ENCODE results near the gene ING3. TPM values are rescaled to one million over a fixed set of nuclear protein-coding genes. Genes with fewer than 3 reads are reported as not detected.
A peak's percentile ranks its signal among the peaks of the same experiment; 100 is the strongest.

The ING3 gene
- total and polyA plus RNA-seq, 2 donors: 11.3 to 38.2 TPM

DNA sequence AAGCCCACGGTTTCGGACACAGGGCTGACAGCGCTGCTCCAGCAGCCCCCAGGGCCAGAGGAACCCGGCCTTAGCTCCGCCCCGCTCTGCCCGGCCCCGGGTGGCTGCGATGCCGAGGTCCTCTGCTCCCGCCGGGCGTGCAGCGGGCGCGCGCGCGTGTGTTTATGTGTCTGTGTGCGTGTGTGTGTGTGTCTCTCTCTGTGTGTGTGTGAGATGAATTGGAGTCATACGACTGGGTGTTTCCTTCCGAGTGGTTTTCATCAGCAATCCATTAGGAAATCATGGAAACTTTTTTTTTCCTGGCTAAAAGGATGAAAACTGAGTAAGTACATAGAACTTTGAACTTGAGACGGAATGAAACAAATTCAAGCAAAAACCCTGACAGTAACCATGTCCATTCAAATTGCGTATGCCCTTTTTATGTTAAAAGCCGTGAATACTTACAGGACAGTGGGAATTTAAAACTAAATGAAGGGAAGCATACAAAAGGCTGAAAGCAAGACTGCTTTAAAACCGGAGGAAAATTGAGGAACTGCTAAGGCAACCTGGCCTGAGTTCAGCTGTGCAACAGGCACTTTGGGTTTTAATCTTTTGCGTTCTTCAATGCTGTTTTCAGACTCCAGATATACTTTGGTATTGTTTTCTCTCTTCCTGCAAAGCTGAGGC lies 38.1 kb downstream of the ING3 start, which contains the start of gene CPED1:
TSS of gene CPED1 (plus strand) at position 121 of the 666 bp plus-strand sequence. CDS start 911 bp downstream, outside the sequence.
- Histone ChIP-seq H3K36me3 (ENCODE audit: insufficient read depth) (no peaks in the 10 kb centered on the region), H3K27ac (ENCODE audit: low read depth) (peak within 1 kb of the TSS; percentile 62), H3K4me1 (ENCODE audit: insufficient read depth) (no peaks in the 10 kb centered on the region), H3K4me3 (ENCODE audit: low read depth, low read length) (peak within 1 kb of the TSS; percentile 41)
- under 1% methylated on average over 27 of the region's 27 CpGs for WGBS
- DNase-seq (ENCODE audit: extremely low spot score): no peak

DNA sequence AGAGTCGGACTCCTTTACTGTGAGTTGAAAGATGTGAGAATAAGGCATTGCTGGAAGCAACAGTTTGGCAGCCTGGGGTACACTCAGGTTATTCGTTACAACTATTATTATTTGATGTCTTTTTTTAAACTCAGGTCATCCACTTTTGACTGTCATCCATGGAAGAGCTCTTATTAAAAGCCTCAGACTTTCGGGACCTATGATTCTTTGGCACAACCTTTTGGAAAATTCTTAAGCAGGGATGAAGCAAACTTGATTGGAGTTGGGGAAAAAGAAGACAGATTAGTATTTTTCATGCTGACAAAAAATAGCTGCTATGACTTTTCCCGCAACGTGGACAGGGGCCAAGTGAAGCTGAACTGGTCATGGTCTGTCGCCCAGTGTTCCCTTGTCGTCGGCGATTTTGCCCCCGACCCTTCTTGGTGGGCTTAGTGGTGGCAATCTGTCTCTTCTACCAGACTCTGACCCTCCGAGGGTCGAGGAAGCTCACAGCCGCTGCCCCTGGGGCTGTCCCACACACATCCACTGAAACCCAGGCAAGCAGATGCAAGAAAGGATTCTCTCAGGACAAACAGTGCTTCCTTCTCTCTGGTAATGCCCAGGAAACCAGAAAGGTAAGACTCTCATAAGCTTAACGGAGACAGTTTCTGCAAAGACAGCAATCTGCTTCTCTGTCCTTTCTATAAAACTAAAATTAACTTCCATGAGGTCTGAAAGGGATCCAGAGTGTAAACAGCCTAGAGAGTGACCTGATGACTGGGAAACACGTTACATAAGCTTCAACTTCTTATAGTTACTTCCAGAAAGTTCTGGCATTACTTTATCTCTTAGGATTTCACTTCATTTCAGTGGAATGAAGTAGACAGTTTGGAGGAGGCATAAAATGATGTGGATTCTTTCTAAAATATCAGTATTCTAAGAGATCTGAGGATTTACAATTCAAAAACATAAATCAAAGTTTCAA lies 39.0 kb downstream of the ING3 start:
- H3K27ac ChIP-seq (ENCODE audit: low read depth): peak overlapping the region; percentile 43
- peak overlapping the region; percentile 41 for H3K4me3 ChIP-seq (ENCODE audit: low read depth, low read length)
- no peaks in the 10 kb centered on the region for H3K36me3 ChIP-seq (ENCODE audit: insufficient read depth)
- WGBS: 12% methylated on average over 15 of the region's 15 CpGs
- DNase-seq (ENCODE audit: extremely low spot score): no peak
- H3K4me1 ChIP-seq (ENCODE audit: insufficient read depth): no peaks in the 10 kb centered on the region

DNA sequence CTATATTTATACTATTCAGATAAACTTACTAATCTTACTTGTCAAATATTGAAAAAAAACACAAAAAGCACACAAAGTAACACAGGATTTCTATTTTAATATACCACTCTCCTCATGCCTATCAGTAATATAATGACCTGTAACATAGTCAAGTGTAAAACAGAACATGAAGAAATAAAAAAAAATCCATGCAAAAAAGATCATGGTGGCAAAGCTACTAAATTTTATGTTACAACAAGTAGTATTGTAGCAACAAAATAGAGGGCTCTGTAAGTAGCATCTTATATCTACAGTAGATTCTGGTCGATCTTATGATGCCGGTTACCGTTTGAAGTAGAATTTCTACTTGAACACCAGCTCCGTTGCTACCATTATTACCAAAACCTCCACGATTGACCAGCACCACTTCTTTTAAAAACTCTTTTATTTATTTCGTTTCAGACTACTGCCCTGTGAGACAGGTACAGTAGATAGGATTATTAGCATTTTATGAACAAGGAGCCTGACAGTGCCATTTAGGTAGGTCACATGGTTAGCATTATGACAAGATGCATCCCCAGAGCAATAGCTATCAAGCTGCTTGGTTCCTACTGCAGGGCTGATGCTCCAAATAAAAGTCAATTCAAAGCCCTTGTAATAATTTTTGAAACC lies 40.0 kb downstream of the ING3 start:
- Histone ChIP-seq H3K4me1 (ENCODE audit: insufficient read depth) (no peaks in the 10 kb centered on the region), H3K4me3 (ENCODE audit: low read depth, low read length) (peak overlapping the region; percentile 37), H3K27ac (ENCODE audit: low read depth) (peak overlapping the region; percentile 57), H3K36me3 (ENCODE audit: insufficient read depth) (no peaks in the 10 kb centered on the region)
- WGBS: 33% methylated on average over 6 of the region's 6 CpGs
- no peak for DNase-seq (ENCODE audit: extremely low spot score)

DNA sequence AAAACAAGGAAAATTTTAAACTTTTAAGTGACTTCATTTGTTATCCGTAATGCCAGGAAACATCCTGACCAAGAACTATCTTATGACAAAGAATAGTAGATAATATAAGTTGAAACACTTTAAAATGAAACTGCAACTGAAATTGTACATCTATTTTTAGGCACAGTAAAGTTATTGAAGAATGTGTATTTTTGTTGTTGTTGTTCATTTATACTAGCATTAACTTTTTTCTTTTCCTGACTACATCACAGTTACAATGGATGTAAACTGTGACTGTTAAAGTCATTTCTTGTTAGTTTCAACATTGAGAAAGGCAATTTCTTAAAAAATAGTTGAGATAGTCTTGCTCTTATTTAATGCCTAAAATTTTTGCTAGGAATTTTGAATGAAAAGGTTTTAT lies 40.6 kb downstream of the ING3 start:
- 21% methylated on average over 1 of the region's 1 CpG for WGBS
- Histone ChIP-seq H3K4me1 (ENCODE audit: insufficient read depth) (no peaks in the 10 kb centered on the region), H3K27ac (ENCODE audit: low read depth) (no peak overlapping the region), H3K4me3 (ENCODE audit: low read depth, low read length) (peak overlapping the region; percentile 37), H3K36me3 (ENCODE audit: insufficient read depth) (no peaks in the 10 kb centered on the region)
- DNase-seq (ENCODE audit: extremely low spot score): no peak

DNA sequence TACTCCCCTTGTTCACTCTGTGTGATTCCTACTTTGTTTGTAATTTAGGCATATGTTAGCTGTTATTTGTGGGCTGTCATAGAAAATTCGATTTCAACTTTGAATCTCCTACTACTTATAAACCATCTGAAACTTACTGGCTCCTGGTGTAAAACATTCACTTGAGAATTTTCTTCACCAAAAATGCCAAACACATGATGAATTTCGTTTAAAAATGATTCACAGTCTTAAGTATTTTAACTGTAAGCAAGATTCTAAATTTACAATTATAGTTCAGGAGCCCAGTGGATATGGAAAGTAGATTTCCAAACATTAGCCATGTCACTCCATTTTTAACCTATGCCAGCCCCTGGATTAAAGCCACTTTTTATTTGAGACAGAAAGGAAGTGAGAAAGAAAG lies 41.0 kb downstream of the ING3 start:
- no peak for DNase-seq (ENCODE audit: extremely low spot score)
- H3K4me1 ChIP-seq (ENCODE audit: insufficient read depth): no peaks in the 10 kb centered on the region
- no peak overlapping the region for H3K27ac ChIP-seq (ENCODE audit: low read depth)
- 17% methylated on average over 2 of the region's 2 CpGs for WGBS
- peak overlapping the region; percentile 18 for H3K4me3 ChIP-seq (ENCODE audit: low read depth, low read length)
- H3K36me3 ChIP-seq (ENCODE audit: insufficient read depth): no peaks in the 10 kb centered on the region

DNA sequence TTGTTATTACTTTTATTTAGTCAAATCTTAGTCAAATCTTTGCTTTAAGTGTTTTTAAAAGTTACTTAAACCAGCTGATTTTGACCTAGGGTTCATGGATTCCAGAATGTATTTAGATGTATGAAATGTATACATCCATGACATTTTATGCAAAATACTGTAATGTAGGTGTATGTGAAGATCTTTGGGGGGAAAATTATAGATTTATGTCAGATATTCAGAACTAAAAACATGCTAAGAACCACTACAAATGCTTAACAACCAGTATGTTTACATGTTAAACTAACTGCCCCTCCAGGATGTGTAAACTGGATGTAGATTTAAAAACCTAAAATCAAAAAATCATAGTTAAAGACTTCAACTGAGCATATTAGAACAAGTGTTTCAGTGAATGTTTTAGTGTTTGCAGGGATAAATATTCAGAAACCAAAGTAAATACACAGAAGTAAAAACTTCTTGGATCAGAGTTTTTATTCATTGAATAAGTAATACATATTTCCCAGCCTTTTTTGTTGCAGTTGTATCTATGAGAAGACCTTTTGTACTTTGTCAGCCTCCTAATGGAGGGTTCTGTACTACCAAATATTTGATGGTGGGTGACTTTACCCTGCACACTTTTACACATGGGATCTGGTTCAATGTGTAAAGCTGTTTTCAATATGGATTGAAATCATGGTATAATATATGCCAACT lies 41.8 kb downstream of the ING3 start:
- Histone ChIP-seq H3K27ac (ENCODE audit: low read depth) (no peak overlapping the region), H3K36me3 (ENCODE audit: insufficient read depth) (no peaks in the 10 kb centered on the region), H3K4me1 (ENCODE audit: insufficient read depth) (no peaks in the 10 kb centered on the region), H3K4me3 (ENCODE audit: low read depth, low read length) (no peak overlapping the region)
- no peak for DNase-seq (ENCODE audit: extremely low spot score)

DNA sequence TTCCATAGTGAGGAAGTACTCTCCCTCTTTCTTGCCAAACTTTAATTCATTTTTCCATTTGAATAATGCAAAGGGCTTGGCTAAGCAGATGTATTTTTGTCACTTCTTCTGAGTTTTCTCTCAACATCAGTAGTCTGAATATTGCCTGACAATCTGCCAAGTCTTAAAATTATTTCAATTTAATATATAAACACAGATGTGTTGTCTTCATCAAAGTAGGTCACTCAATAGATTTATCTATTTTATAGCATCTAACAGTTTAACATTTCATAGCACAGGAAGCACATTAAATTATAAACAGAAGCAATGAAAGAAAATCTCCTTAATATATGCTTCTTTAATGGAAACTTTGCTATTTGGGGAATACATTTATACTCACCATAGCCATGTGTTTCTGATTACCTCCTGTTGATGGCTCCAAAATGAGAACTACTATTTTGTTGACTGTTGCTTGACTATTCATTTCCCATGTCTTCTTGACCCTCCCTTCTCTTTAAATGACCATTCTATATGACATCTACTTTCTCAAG lies 42.5 kb downstream of the ING3 start:
- Histone ChIP-seq H3K27ac (ENCODE audit: low read depth) (no peak overlapping the region), H3K4me1 (ENCODE audit: insufficient read depth) (no peaks in the 10 kb centered on the region), H3K4me3 (ENCODE audit: low read depth, low read length) (no peak overlapping the region), H3K36me3 (ENCODE audit: insufficient read depth) (no peaks in the 10 kb centered on the region)
- DNase-seq (ENCODE audit: extremely low spot score): no peak

DNA sequence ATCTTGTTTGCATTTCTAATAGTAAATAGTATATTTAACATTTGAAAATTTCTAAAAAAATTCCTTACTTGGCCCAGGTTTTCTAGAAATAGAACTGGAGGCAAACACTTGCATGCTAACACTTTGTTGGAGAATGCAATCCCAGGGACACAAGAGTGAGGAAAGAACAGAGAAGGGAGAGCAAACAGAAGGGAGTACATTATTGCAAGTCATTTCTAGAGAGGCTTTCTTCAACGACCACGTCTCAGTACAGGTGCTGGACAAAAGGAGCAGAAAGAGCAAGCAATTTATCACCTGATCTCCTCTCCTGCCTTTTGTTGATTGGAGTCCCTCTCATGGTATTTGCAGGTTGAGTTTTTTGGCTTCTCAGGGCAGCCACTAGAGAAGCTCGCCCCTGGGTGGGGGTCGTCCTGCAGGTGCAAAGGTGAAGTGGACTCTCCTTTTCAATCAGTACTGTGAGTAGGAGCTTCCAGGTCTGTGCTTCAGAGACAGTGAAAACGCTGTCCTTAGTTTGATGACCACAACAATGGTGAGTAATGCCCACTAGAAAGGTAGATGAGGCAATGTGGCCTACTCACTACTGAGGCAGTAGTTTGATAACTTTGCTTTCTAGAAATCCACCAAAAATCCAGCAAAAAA lies 43.1 kb downstream of the ING3 start:
- Histone ChIP-seq H3K27ac (ENCODE audit: low read depth) (no peak overlapping the region), H3K36me3 (ENCODE audit: insufficient read depth) (no peaks in the 10 kb centered on the region), H3K4me3 (ENCODE audit: low read depth, low read length) (no peak overlapping the region), H3K4me1 (ENCODE audit: insufficient read depth) (no peaks in the 10 kb centered on the region)
- no peak for DNase-seq (ENCODE audit: extremely low spot score)
- WGBS: 84% methylated on average over 5 of the region's 5 CpGs

DNA sequence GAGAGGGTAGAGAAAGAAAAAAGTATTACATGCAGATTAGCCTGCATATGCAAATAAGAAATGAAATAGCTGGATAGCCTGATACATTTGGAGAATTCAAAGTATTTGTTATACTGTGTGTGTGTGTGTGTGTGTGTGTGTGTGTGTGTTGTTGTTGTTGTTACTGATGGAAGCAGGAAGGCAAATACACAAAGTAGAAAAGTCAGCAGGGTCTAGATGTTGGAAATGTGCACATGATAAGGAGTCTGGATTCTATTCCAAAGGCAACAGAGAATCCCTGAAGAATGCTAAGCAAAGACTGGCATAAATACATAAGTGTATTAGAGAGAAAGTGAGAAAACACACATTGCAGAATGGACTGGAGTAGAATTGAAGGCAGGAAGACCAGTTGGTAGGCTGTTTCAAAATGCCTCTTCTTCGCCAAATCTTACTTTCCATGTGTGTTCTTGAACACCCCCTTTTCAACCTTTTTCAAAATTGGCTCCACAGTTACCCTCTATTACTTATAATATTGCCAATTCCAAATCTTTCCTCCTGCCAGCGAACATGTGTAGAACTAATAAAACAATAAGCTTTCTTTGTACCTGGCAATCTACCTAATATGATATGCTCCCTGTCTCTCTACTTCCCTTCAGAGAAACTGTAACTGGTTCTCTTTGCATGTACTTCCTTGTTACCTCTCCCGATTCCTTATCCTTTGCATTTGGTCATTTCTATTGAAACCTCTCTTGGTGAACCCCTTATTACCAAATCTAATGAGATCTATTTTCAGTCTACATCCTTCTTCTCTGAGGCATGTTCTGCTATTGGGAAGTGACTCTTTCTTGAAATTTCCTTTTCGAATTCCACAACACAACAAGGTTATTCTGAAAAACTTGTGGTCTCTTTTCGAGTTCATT lies 44.2 kb downstream of the ING3 start:
- 91% methylated on average over 5 of the region's 5 CpGs for WGBS
- H3K27ac ChIP-seq (ENCODE audit: low read depth): no peak overlapping the region
- H3K36me3 ChIP-seq (ENCODE audit: insufficient read depth): no peaks in the 10 kb centered on the region
- no peak for DNase-seq (ENCODE audit: extremely low spot score)
- H3K4me1 ChIP-seq (ENCODE audit: insufficient read depth): no peaks in the 10 kb centered on the region
- H3K4me3 ChIP-seq (ENCODE audit: low read depth, low read length): no peak overlapping the region

DNA sequence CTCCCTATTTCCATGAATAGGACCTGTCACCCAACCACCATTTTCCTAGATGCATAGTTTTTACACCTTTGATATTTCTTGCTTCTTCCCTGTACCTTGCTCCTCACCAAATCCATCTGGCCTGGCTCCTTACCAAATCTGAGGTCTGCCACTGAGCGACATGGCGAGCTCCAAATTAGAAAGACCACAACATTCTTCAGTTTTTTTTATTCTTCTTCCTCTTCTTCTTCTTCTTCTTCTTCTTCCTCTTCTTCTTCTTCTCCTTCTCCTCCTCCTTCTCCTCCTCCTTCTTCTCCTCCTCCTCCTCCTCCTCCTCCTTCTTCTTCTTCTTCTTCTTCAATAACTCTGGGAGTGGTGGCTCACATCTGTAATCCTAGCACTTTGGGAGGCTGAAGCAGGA lies 45.1 kb downstream of the ING3 start:
- H3K27ac ChIP-seq (ENCODE audit: low read depth): no peak overlapping the region
- no peaks in the 10 kb centered on the region for H3K36me3 ChIP-seq (ENCODE audit: insufficient read depth)
- H3K4me1 ChIP-seq (ENCODE audit: insufficient read depth): no peaks in the 10 kb centered on the region
- DNase-seq (ENCODE audit: extremely low spot score): no peak
- no peak overlapping the region for H3K4me3 ChIP-seq (ENCODE audit: low read depth, low read length)
- 90% methylated on average over 2 of the region's 2 CpGs for WGBS

DNA sequence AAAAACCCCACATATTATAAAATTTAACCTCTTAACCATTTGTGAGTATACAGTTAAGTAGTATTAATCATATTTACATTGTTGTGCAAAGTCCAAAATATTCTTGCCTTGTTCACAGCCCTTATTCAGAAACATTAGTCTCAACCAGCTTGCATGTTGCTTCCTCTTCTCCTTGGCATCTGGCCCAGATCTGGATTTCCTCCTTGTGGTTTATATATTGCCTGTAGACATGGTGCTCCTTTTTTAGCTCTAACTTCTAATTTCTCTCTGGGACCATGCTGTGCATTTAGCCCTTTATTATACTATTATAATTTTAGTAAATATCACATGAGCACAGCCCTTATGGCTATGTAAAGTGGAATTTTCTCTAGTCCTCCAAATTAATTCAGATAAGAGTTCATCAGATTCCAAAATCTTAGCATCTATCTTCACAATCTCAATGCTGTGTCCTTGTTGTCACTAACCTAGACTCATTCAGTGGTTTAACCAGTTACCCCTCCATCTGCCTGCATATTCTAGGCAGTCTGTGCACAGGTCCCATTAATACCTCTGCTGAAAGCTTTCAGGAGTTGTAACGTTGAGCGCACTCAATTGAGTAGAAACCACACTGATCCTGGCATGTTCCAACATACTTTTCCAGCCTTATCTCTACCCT lies 45.9 kb downstream of the ING3 start:
- no peaks in the 10 kb centered on the region for H3K4me1 ChIP-seq (ENCODE audit: insufficient read depth)
- H3K4me3 ChIP-seq (ENCODE audit: low read depth, low read length): no peak overlapping the region
- H3K36me3 ChIP-seq (ENCODE audit: insufficient read depth): no peaks in the 10 kb centered on the region
- H3K27ac ChIP-seq (ENCODE audit: low read depth): no peak overlapping the region
- no peak for DNase-seq (ENCODE audit: extremely low spot score)
- WGBS: 71% methylated on average over 2 of the region's 2 CpGs

DNA sequence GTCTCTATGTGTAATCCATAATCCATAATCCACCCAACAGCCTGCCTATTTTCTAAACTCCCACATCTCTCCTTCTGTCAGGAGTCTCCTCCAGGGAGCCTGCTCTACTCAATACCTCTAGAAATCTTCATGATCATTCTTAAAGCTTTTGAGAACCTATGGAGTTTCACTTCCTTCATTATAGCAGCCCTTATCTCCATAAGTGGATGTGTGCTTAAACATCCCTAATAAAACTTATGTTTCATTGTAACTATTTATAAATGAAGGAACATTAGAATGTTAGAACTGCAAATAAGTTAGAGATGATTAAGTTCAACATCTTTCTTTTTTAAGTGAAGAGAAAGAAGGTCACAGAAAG lies 46.4 kb downstream of the ING3 start:
- DNase-seq (ENCODE audit: extremely low spot score): no peak
- Histone ChIP-seq H3K4me3 (ENCODE audit: low read depth, low read length) (no peak overlapping the region), H3K27ac (ENCODE audit: low read depth) (no peak overlapping the region), H3K4me1 (ENCODE audit: insufficient read depth) (no peaks in the 10 kb centered on the region), H3K36me3 (ENCODE audit: insufficient read depth) (no peaks in the 10 kb centered on the region)
